22Rv1 (cell line): ENCODE results near the gene LTBP3.

ENCODE experiments used
- H3K27ac ChIP-seq: fragments of 450-650 bp; 2 replicates; pipeline ENCODE4 v1.5.1; 2017
- CTCF ChIP-seq: fragments of 450-650 bp; IDR thresholded peaks from 2 replicates; pipeline ENCODE4 v1.5.1; 2017; ENCODE audit warnings: mild to moderate bottlenecking
- ZFX ChIP-seq: fragments of 450-650 bp; IDR thresholded peaks from 2 replicates; pipeline ENCODE4 v1.6.1; 2017; ENCODE audit warnings: antibody characterized with exemption, borderline replicate concordance

LTBP3 gene

GRCh38 chr11:65489706-65490320 lies 68.3 kb downstream of the LTBP3 start:
- TF ChIP-seq ZFX (no peak), CTCF (no peak)
- H3K27ac ChIP-seq: peak overlapping the region; percentile 98

- TF ChIP-seq CTCF: no peak
- no peak for TF ChIP-seq ZFX
These were observed 69.0 kb downstream of the LTBP3 start for GRCh38 chr11:65489035-65489705.

More at GRCh38 chr11:65489035-65489705, 69.0 kb downstream of the LTBP3 start:
- H3K27ac ChIP-seq: peak overlapping the region; percentile 98
